Colon (tissue), 2 donors: ENCODE data around the gene NKAP.
"Not testable (repeated sequence)": the region's sequence is repeated elsewhere in the genome, so short reads cannot be mapped to it uniquely, and the experiment has no call there.

Source experiments
- FAIRE-seq: peaks from 2 replicates; lab custom pipeline; 2012; peaks lifted over from hg19 to GRCh38; lab: Jason Lieb, UNC
- donor health status: control.
- donor health status: control.

The NKAP gene

DNA sequence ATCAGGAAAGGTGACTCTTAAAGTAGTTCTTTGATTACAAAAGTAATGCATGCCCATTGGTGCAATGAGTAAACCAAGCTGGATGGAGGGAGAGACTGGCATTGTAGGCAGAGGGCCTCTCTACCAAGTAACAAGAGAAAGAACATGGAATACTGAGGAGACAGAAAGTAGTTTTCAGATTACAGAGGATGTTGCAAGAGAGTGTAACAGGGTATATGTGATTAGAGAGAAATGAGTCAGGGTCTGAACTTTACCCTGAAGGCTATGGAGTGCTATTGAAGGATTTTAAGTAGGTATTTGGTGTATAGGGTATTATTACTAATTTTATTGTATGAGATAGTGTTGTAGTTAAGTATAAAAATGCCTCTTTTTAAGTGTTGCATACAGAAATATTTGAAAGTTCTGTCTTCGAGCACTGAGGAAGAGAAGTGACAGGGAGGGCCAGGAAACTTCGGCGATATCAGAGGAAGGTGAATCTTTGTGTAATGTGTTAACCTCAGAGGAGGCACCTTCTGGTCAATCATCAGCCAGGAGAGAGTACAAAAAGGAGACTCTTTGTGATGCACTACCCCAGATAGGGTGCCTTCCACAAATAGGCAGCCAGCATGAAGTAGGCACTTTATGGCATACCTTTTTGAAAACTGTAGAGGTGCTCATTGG is 8.2 kb downstream of the NKAP start:
- FAIRE-seq: no peak

DNA sequence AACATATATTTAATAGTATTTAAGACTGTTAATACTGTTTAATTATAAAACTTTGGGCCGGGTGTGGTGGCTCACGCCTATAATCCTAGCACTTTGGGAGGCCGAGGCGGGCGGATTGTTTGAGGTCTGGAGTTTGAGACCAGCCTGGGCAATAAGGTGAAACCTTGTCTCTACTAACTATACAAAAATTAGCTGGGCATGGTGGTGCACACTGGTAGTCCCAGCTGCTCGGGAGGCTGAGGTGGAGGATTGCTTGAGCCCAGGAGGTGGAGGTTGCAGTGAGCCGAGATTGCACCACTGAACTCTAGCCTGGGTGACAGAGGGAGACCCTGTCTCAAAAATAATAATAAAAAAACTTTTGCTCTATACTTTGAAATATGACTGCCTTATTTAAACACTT is 21.2 kb downstream of the NKAP start:
- not testable (repeated sequence) for FAIRE-seq

DNA sequence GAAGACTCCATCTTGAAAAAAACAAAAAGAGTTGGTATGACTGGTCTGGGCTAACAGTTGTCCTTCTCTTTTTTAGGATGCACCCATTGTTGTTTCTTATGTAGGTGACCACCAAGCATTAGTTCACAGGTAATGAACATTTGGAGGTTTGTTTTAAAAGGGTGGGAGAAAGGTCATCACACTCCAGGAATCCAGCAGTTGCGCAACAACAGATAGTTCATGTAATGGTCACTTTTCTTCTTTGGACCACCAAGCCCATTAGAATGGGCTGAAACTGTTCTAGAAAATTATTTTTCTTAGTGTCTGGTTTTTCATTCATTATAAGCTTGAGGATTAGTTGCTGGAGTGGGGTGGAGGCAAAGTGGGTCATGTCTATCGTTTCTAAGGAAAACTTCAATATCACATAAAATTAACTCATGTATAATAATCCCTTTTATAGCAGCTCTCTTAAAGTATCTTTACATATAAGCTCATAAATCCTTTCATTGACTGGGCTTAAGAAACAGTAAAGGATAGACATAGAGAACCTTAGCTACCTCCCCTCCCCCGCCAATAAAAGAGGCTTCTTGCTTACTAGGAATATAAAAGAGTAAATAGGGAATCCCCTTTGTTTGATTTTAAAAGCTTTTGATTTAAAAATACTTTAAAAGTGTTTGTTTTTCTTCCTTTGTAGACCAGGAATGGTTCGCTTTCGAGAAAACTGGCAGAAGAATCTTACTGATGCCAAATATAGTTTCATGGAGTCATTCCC is 23.5 kb downstream of the NKAP start:
- FAIRE-seq: no peak

DNA sequence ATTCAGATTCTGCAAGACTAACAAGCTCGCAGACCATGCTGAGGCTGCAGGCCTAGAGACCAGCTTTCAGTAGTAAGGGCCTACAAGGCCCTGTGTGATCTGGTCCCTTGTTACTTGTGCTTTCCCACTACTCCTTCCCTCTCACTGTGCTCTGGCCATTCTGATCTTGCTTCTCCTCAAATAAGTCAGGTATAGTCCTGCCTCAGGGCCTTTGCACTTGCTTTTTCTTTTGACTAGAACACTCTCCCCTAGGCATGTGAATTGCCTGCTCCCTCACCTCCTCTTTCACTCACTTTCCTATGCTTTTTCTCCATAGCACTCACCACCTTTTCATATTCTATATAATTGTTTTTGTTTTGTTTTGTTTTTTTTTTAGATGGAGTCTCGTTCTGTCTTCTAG is 25.7 kb downstream of the NKAP start:
- FAIRE-seq: no peak

DNA sequence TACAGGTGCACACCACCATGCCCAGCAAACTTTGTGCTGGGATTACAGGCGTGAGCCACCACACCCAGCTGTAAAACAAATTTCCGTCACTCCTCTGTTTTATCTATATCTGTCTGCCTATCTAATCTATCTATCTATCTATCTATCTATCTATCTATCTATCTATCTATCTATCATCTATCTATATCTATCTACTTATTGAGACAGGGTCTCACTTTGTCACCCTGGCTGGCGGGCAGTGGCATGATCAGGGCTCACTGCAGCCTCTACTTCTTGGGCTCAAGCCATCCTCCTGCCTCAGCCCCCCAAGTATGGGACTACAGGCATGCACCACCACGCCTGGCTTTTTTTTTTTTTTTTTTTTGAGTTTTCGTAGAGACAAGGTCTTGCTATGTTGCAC is 27.2 kb downstream of the NKAP start:
- FAIRE-seq: no peak

DNA sequence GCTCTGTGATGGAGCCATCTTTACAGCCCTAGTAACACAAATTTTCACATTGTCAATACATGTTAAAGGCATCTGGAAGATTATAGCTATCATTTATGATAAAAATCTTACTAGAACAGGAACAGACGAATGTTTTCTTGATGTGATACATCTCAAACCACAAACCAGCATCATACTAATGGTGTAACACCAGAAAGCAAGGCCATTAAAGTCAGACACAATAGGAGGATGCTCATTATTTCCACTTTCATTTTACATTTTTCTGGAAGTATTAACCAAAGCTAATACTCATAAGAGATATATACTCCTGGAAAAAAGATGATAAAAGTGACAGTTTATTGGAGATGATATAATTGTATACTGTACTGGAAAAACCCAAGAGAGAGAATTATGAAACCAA is 42.6 kb downstream of the NKAP start:
- no peak for FAIRE-seq

DNA sequence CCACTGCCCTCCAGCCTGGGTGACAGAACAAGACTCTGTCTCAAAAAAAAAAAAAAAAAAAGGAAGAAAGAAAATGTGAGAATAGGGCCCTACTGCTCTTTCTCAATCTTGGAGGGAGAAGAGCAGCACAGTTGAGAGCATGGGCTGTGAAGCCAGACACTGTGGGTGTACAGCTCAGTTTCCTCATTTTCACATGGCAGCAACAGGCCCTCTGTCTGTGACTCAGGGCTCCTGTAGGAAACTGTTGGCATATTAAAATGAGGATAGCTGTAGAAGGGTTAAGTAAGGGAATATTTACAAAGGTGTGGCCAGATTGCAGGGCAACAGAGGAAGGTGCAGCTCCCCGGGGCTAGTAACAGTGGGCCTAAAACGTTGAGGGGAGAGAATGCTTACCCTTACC is 44.4 kb downstream of the NKAP start:
- no peak for FAIRE-seq

DNA sequence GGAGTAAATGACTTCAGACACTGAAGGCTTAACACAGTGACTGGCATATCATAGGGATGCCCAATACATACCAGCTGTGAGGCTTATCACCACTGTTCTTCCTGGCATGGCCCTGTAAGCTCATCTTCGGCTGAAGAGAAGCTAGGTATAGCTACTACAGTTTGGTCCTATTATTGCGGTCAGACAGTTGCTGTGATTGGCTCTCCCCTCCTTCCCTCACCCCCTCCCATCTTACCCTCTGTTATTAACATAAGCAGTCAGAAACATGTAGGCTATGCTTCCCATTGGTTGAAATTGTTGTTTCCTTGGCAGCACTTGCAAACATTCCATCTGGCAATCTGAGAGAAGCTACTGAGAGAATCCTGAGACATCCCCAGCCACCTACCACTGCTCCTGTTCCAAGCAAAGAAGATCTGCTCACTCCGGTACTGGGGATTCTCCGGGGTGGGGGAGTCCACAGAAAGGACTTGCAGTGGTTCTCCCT is 47.7 kb downstream of the NKAP start, which contains the start of gene AKAP14:
Gene AKAP14 (plus strand): TSS at position 51 of the 484 bp plus-strand sequence. CDS start 7,331 bp downstream, outside the sequence.
- FAIRE-seq: no peak

DNA sequence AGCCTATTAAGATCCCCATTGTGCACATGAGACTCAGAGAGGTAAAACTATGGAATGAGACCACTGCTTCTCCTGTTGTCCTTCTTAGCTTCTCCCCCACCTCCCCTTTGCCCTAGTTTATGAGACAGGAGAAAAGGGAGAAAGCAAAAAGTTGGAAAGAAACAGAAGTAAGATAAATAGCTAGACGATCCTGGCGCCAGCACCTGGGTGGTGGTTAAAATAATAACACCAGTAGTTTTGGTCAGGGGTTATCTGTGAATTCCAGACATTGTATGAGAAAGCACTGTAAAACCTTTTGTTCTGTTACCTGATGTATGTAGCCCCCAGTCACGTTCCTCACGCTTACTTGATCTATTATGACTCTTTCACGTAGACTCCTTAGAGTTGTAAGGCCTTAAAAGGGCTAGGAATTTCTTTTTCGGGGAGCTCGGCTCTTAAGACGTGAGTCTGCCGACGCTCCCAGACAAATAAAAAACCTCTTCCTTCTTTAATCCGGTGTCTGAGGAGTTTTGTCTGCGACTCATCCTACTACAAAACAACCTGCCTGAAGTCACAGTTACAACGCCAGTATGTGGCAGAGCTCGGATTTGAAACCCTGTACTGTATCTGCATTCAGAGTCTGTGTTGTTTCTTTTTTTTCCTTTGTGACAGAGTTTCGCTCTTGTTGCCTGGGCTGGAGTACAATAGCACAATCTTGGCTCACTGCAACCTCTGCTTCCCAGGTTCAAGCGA is 51.4 kb downstream of the NKAP start:
- FAIRE-seq: not testable (repeated sequence)

DNA sequence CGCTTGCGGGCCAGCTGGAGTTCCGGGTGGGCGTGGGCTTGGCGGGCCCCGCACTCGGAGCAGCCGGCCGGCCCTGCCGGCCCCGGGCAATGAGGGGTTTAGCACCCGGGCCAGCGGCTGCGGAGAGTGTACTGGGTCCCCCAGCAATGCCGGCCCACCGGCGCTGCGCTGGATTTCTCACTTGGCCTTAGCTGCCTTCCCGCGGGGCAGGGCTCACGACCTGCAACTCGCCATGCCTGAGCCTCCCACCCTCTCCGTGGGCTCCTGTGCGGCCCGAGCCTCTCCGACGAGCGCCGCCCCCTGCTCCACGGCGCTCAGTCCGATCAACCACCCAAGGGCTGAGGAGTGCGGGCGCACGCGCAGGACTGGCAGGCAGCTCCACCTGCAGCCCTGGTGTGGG is 52.9 kb downstream of the NKAP start:
- FAIRE-seq: not testable (repeated sequence)

DNA sequence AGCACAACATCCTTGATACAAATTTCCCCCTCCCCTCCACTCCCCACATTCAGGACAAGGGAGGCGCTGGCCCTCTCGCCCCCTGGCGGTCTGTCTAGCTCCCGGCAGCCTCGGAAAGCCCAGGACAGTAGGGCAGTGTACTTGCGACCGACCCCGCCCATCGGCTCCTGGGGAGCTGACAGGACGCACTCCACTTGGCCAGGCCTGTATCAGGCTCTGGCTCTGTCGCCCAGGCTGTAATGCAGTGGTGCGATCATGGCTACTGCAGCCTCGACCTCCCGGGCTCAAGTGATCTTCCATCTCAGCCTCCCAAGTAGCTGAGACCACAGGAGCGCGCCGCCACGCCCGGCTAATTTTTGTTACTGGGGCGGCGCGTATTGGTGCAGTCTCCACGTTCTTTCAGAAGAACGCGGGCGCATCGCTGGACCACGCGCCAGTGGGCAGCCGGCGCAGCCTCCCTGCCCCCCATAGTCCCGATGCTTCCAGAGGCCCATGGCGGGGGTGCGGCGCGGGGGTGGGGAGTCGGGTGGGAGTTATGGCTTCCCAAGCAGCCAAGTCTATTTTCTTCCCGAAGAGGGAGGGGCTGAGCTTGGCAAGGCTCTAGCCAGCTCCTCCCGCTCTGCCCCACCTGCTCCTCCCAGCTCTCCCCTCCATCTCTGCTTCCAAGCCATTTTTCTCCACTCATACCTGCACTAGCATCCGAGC is 55.7 kb downstream of the NKAP start:
- no peak for FAIRE-seq

DNA sequence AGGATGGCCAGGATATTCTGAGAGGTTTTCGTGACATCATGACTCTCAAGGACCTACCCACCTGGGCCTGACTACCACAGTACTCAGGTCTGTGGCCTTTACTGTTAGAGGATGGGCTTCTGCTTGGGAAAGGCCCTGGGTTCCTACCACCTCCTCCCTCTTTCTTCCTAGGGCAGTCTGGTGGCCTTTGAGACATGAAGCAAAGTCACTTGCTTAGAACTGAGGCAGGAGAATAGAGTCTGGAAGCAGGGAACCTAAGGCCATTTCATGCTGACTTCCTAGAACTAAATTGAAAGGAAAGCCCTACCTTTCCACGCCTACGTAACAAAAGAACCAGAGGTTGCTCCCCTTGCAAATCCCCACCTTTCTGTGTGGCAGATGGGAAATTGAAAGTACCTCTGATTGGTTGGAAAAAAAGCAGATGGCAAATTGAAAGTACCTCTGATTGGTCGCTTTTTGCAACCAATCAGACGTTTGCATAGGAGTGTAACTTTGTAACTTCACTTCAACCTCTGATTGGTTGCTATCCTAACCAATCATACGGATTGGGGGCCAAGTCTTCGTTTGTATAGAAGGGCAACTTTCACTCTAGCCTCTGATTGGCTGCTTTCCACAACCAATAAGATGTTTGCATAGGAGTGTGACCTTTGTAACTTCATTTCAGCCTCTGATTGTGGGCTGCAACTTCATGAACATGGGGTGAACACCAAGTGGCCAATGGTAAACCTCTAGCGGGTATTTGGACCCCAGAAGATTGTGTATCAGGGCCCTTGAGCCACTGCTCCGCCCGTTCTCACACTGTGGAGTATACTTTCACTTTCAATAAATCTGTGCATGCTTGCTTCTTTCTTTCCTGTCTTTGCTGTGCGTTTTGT is 57.8 kb downstream of the NKAP start:
- peak; percentile 89 for FAIRE-seq

DNA sequence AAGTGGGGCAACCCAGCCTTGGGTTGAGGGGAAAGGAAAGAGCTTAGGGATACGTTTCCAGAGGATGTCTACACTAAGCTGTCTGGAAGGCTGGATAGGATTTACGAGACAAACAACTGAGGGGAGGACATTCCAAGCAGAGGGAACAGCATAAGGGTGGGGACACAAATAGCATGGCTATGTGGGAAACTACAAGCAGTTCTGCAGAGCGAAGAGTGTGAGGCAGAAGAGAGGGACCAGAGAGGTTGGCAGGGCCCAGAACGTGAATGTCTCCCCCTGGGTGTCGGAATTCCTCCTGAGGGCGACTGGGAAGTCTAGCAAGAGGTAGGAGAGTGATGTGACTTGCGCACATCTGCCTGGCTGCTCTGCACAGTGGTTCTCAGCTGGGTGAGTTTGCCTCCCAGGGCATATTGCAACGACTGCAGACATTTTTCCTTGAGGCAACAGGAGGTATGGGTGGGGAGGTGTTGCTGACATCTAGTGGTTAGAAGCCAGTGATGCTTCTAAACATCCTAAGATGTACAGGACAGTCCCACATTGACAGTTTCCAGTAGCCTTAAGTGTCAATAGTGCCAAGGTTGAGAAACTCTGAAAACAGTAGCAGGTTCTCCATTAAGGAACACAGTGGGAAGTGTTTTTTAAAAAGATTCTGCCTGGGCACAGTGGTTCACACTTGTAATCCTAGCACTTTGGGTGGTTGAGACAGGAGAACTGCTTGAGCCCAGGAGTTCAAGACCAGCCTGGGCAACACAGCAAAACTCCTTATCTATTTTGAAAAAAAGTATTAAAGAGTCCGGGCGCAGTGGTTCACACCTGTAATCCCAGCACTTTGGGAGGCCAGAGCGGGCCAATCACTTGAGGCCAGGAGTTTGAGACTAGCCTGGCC is 62.8 kb downstream of the NKAP start:
- no peak for FAIRE-seq

DNA sequence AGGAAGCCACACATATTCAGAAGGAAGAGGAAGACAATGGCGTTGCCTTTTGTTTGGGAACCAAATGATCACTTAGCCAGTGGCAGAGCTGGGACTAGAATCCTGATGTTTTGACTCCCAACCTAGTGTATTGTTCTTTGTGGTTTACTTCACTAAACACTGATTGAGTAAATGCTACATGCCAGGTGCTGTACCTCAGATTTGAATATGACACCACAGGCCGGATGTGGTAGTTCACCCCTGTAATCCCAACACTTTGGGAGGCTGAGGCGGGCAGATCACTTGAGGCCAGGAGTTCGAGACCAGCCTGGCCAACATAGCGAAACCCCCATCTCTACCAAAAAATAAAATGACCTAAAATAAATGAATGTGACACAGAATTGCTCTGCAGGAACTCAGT is 63.5 kb downstream of the NKAP start:
- FAIRE-seq: no peak

DNA sequence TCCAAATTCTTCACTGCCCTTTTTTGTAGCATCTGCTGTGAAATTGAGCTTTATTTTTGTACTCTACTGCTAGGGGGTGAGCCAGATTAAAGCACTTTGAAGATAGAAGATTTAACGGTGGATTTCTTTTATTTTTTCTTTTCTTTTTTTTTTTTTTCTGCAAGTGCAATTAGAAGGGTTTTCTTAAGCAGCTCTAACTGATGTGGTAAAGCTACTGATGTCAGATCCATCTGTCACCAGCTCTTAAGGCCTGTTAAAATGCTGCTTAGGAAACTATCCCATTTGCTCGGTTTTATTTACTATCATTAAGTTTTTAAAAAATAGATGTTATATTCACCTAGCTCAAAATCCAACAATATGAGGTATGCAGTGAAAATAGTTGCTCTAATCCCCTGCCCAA is 64.8 kb downstream of the NKAP start:
- no peak for FAIRE-seq

DNA sequence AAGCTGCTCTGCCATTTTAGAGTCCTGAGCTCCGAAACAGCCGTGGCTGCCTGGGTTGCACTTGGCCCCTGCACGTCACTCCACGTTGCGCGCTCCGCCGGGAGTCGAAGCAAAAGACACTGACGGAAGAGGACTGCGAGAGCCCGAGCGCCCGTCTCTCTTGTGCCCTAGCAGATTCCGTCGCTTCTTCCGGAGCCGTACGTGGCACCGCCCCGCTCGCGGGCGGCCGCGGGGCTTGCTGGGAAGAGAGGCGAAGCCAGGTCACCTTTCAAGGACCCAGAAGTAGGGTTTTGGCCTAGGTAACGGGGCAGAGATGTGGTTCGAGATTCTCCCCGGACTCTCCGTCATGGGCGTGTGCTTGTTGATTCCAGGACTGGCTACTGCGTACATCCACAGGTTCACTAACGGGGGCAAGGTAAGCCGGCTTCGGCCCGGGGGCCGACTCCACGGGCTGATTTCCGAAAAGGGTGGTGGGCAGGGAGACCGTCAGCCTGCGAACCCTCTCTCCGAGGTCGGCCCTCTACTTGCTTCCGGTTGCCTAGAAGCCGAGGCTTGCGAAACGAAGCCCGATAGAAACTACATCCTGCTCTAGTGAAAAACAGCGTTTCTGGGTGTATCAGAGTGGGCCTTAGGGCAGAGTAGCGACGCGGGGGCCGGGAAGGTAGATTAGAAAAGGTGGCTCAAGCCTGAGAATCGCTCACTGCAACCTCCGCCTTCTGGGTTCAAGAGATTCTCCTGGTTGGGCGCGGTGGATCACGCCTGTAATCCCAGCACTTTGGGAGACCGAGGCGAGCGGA is 71.8 kb downstream of the NKAP start, which contains the start of the genes NDUFA1 and RNF113A:
Gene NDUFA1 (plus strand): TSS at position 234 of the 797 bp plus-strand sequence. CDS start 80 bp downstream, at position 314.
Gene RNF113A (minus strand): TSS at position 135 of the 797 bp plus-strand sequence. CDS start 120 bp downstream, at position 15.
- no peak for FAIRE-seq

DNA sequence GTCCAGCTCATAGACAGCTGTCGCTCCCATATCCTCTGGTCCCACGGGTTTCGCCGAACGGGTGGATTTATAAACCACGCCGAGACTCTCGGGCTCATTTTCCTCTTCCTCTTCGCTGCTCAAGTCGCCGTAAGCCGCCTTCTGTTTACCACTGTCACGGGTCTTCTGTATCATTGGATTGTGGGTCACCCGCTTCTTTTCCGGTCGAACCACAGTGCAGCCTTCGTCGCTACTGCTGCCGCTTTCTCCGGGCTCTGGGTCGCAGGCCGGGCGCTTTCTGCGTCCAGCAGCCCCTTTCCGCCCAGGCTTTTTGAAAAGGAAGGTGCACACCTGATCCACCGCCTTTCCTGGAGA is 72.3 kb downstream of the NKAP start:
- no peak for FAIRE-seq
